Measurements from ENCODE around the gene DIAPH2.

DNA sequence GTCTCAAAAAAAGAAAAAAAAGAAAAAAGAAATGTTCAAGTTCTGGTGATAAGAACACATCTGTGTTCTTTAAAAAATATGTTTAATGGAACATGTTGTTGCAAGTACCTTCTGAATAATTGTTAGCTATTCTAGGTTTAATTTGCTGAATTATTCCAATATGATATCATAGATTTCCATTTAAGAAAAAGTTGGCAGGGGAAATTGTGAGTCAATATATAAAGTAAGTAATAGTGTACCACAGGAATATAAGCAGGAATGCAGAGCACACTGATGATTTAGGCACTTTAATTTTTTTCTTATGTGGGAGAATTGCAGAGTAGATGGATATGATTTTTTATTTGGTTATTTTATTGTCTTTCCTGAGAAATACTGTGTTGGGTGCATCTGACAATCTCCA is 389.8 kb downstream of the DIAPH2 start:
- TF ChIP-seq, protein P1, sequence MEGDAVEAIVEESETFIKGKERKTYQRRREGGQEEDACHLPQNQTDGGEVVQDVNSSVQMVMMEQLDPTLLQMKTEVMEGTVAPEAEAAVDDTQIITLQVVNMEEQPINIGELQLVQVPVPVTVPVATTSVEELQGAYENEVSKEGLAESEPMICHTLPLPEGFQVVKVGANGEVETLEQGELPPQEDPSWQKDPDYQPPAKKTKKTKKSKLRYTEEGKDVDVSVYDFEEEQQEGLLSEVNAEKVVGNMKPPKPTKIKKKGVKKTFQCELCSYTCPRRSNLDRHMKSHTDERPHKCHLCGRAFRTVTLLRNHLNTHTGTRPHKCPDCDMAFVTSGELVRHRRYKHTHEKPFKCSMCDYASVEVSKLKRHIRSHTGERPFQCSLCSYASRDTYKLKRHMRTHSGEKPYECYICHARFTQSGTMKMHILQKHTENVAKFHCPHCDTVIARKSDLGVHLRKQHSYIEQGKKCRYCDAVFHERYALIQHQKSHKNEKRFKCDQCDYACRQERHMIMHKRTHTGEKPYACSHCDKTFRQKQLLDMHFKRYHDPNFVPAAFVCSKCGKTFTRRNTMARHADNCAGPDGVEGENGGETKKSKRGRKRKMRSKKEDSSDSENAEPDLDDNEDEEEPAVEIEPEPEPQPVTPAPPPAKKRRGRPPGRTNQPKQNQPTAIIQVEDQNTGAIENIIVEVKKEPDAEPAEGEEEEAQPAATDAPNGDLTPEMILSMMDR (IDR thresholded peaks at IDR 0.05 in 8 of 11, conservative IDR thresholded peaks at IDR 0.05 in 3 of 11) = no peak
- TF ChIP-seq POLR2A (IDR thresholded peaks at IDR 0.05) = no peak
- TF ChIP-seq POLR2AphosphoS5 (IDR thresholded peaks at IDR 0.05) = no peak

All from spleen (tissue), 7 donors.